Muscle of arm (tissue), 12 donors: Measurements from ENCODE around the gene PML. TPM values are rescaled to one million over a fixed set of nuclear protein-coding genes. Genes with fewer than 3 reads are reported as not detected.

Source experiments
- polyA plus RNA-seq, 12 donors: library from polyadenylated mRNA; unstranded; fragments of 120-200 nt; gene quantifications; one replicate each; pipeline ENCODE4 v1.2.1, GENCODE V29; 2013; ENCODE audit not compliant: insufficient read length in 12 of 12

PML gene
- polyA plus RNA-seq, 12 donors: 20.1 to 42.4 (median 28.7) TPM; not detected in 1

Other genes with a start within 250 kb of the PML start
- 10 to 100 TPM in 2 of 12 donors, 1 to 10 TPM in 9, not detected in 1; 1.9 to 15.8 (median 4.4) TPM for gene INSYN1, start 241.4 kb upstream of the PML start, polyA plus RNA-seq
- gene TBC1D21, start 121.2 kb upstream of the PML start, polyA plus RNA-seq: not detected
- gene LOXL1, start 68.3 kb upstream of the PML start, polyA plus RNA-seq: 10 to 100 TPM in 11 of 12 donors, not detected in 1; 23.7 to 68.2 (median 28.4) TPM
- 10 to 100 TPM in 11 of 12 donors, not detected in 1; 15.4 to 46.2 (median 27.4) TPM for gene STOML1, start 2.4 kb upstream of the PML start, polyA plus RNA-seq
- gene GOLGA6A, start 87.8 kb downstream of the PML start, polyA plus RNA-seq: under 1 TPM in 9 of 12 donors, not detected in 3; 0.08 to 0.68 (median 0.37) TPM
- 10 to 100 TPM in 1 of 12 donors, 1 to 10 TPM in 10, not detected in 1; 2.8 to 12.0 (median 4.5) TPM for gene ISLR2, start 135.9 kb downstream of the PML start, polyA plus RNA-seq
- gene ISLR, start 179.0 kb downstream of the PML start, polyA plus RNA-seq: 100 to 1,000 TPM; 117 to 472 (median 179) TPM
- gene STRA6, start 208.1 kb downstream of the PML start, polyA plus RNA-seq: 1 to 10 TPM in 7 of 12 donors, under 1 TPM in 3, not detected in 2; 0.71 to 3.4 (median 1.0) TPM
- gene CCDC33, start 241.6 kb downstream of the PML start, polyA plus RNA-seq: under 1 TPM in 3 of 12 donors, not detected in 9; 0.17 to 0.36 (median 0.22) TPM